Measurements from ENCODE around the gene DNAJC28.
"Not testable (repeated sequence)": the region's sequence is repeated elsewhere in the genome, so short reads cannot be mapped to it uniquely, and the experiment has no call there.

Gene DNAJC28

DNA sequence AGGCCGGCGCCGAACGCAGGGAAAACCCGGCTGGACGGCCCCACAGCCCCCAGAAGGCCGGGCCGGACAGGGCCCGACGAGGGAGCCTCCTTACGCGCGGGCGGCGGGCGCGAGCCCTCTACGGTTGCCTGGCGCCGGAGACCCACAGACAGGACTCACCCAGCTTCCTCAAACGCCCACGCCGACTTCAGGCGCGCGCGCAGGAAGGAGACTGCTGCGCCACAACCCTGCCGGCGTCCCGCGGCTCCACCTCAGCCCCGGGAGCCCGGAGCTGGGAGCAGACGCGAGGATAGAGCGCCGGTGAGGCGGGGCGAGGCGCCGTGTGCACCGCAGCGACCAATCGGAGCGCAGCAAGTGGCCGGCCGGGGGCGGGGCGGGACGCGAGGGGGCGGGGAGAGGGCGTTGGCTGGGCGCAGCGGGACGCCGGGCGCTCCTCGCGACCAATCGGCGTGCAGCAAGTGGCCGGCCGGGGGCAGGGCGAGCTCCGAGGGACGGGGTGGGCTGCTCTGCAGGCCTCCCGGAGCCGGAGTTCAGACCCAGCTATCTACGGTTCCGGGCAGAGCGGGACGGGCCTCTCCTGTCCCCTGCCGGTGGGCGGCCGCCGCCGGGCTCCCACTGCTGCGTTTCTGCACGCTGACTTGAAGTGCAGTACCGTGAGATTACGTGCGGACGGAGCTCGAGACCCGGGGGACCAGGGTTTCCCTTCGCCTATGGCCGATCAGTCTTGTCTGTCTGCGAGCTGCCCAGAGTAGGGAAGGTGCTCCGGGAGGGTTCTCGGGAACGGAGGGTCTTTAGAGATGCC, 11.6 kb downstream of the DNAJC28 start, which contains the start of gene TMEM50B:
TMEM50B (minus strand) TSS at position 296 of the 802 bp plus-strand sequence. CDS start 11,089 bp downstream, outside the sequence.
- H3K9ac ChIP-seq (ENCODE audit: low read length), result peak within 1 kb of the TSS; percentile 57
- peak within 1 kb of the TSS; percentile 89 for H3K4me3 ChIP-seq (ENCODE audit: low read length)
- H3K4me1 ChIP-seq (ENCODE audit: control insufficient read depth, insufficient read depth, low read length), result peaks cover 5% of the 10 kb centered on the region
- H3K27me3 ChIP-seq (ENCODE audit: control insufficient read depth, insufficient read depth, low read length), result no peaks in the 10 kb centered on the region
- no peaks in the 10 kb centered on the region for H3K36me3 ChIP-seq (ENCODE audit: control insufficient read depth, insufficient read depth, low read length)
- H3K27ac ChIP-seq (ENCODE audit: low read depth, low read length), result peak within 1 kb of the TSS; percentile 90

DNA sequence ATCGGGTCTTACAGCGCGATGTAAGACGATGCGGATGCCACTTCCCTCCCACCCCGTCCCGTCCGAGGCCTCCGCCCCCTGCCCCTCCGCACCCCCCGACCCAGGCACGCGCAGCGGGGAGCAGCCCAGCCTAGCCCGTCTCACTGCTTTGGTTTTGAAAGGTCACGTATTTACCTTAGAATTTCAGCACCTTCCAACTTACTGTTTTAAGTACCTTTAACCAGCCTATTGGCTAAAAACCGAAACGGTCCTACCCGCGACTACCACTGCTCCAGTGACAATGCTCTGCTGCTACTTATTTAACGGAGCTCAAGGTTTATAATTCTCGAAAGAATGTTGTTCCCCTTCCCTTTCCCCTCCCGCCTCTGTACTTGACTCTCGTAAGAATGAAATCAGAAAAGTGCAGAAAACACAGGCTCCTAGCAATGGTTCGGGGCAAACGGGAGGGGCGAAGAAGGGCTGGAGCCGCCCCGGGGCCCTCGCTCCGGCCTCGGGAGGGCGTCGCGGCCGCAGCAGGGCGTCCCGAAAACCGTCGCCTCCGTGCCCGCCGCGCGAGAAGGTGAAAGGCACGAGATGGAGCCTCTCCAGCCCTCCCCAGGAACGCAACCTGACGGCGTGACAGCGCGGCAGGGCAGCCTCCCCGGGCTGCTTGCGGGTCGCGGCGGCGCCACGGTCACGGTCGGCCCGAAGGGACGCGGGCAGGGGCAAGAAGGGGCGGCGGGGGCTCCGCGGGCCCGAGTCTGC, 12.4 kb downstream of the DNAJC28 start:
- Histone ChIP-seq H3K36me3 (ENCODE audit: control insufficient read depth, insufficient read depth, low read length) (no peaks in the 10 kb centered on the region), H3K9ac (ENCODE audit: low read length) (peak overlapping the region; percentile 57), H3K27ac (ENCODE audit: low read depth, low read length) (peak overlapping the region; percentile 90), H3K27me3 (ENCODE audit: control insufficient read depth, insufficient read depth, low read length) (no peaks in the 10 kb centered on the region), H3K4me3 (ENCODE audit: low read length) (peak overlapping the region; percentile 89), H3K4me1 (ENCODE audit: control insufficient read depth, insufficient read depth, low read length) (peaks cover 5% of the 10 kb centered on the region)

DNA sequence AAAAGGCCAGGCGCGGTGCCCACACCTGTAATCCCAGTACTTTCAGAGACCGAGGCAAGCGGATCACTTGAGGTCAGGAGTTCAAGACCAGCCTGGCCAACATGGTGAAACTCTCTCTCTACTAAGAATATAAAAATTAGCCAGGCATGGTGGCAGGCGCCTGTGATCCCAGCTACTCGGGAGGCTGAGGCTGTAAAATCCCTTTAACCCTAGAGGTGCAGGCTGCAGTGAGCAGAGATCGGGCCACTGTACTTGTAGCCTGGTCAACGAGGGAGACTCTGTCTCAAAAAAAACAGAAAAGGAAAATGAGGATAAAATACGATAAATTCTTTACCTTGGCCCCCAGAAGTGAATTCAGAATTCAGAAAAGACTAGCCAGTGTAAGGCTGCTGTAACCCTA, 13.3 kb downstream of the DNAJC28 start:
- Histone ChIP-seq H3K4me1 (ENCODE audit: control insufficient read depth, insufficient read depth, low read length) (peaks cover 5% of the 10 kb centered on the region), H3K27me3 (ENCODE audit: control insufficient read depth, insufficient read depth, low read length) (no peaks in the 10 kb centered on the region), H3K27ac (ENCODE audit: low read depth, low read length) (peak overlapping the region; percentile 90), H3K36me3 (ENCODE audit: control insufficient read depth, insufficient read depth, low read length) (no peaks in the 10 kb centered on the region), H3K9ac (ENCODE audit: low read length) (no peak overlapping the region), H3K4me3 (ENCODE audit: low read length) (peak overlapping the region; percentile 89)

DNA sequence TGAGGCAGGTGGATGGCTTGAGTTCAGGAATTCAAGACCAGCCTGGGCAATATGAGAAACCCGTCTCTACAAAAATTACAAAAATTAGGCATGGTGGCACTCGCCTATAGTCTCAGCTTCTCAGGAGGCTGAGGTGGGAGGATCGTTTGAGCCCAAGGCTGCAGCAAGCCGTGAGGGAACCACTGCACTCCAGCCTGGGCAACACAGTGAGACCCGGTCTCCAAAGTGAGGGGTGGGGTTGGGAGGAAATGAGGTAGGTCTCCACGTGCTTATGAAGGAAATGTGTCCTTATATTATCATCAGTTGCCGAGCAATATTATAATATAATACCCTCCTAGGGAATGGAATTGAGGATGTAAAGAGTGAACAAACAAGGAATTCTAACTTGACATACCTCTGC, 14.4 kb downstream of the DNAJC28 start:
- Histone ChIP-seq H3K36me3 (ENCODE audit: control insufficient read depth, insufficient read depth, low read length) (no peaks in the 10 kb centered on the region), H3K27ac (ENCODE audit: low read depth, low read length) (no peak overlapping the region), H3K9ac (ENCODE audit: low read length) (no peak overlapping the region), H3K27me3 (ENCODE audit: control insufficient read depth, insufficient read depth, low read length) (no peaks in the 10 kb centered on the region), H3K4me1 (ENCODE audit: control insufficient read depth, insufficient read depth, low read length) (peaks cover 5% of the 10 kb centered on the region), H3K4me3 (ENCODE audit: low read length) (no peak overlapping the region)

DNA sequence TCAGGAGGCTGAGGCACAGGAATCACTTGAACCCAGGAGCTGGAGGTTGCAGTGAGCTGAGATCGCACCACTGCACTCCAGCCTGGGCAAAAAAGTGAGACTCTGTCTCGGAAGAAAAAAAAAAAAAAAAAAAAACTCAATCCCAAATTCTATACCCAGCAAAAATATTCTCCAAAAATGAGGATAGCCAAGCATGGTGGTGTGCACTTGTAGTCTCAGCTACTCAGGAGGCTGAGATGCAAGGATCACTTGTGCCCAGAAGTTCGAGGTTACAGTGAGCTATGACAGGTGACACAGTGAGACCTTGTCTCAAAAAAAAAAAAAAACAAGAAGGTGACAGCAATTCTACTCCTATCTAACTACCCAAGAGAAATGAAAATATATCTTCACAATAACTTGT, 18.2 kb downstream of the DNAJC28 start:
- Histone ChIP-seq H3K36me3 (ENCODE audit: control insufficient read depth, insufficient read depth, low read length) (no peaks in the 10 kb centered on the region), H3K9ac (ENCODE audit: low read length) (no peak overlapping the region), H3K27me3 (ENCODE audit: control insufficient read depth, insufficient read depth, low read length) (no peaks in the 10 kb centered on the region), H3K4me1 (ENCODE audit: control insufficient read depth, insufficient read depth, low read length) (peaks cover 3% of the 10 kb centered on the region), H3K27ac (ENCODE audit: low read depth, low read length) (no peak overlapping the region), H3K4me3 (ENCODE audit: low read length) (no peak overlapping the region)

DNA sequence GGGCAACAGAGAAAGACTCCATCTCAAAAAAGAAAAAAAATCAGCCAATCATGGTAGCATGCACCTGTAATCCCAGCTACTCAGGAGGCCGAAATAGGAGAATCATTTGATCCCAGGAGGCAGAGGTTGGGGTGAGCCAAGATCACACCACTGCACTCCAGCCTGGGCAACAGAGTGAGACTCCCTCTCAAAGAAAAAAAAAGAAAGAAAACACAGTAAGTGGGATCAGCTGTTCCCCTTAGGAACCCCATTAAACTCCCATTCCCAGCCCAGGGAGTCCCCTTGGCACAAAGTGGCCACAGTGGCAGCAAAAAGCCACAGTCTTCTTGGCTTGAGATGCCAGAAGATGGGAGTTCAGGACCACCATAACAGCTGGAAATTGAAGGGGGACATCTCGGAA, 20.8 kb downstream of the DNAJC28 start:
- Histone ChIP-seq H3K36me3 (ENCODE audit: control insufficient read depth, insufficient read depth, low read length) (no peaks in the 10 kb centered on the region), H3K4me3 (ENCODE audit: low read length) (no peak overlapping the region), H3K27me3 (ENCODE audit: control insufficient read depth, insufficient read depth, low read length) (no peaks in the 10 kb centered on the region), H3K4me1 (ENCODE audit: control insufficient read depth, insufficient read depth, low read length) (no peaks in the 10 kb centered on the region), H3K9ac (ENCODE audit: low read length) (no peak overlapping the region), H3K27ac (ENCODE audit: low read depth, low read length) (no peak overlapping the region)

DNA sequence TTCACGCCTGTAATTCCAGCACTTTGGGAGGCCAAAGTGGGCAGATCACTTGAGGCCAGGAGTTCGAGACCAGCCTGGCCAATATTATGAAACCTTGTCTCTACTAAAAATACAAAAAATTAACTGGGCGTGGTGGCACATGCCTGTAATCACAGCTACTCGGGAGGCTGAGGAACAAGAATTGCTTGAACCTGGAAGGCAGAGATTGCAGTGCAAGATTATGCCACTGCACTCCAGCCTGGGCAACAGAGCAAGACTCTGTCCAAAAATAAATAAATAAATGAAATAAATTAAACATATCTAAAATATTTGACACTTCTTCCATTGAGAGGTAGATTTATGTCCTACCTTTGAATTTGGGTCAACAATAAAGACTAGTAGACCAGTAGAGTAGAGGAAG, 22.3 kb downstream of the DNAJC28 start:
- H3K27me3 ChIP-seq (ENCODE audit: control insufficient read depth, insufficient read depth, low read length); H3K27ac ChIP-seq (ENCODE audit: low read depth, low read length): not testable (repeated sequence)

DNA sequence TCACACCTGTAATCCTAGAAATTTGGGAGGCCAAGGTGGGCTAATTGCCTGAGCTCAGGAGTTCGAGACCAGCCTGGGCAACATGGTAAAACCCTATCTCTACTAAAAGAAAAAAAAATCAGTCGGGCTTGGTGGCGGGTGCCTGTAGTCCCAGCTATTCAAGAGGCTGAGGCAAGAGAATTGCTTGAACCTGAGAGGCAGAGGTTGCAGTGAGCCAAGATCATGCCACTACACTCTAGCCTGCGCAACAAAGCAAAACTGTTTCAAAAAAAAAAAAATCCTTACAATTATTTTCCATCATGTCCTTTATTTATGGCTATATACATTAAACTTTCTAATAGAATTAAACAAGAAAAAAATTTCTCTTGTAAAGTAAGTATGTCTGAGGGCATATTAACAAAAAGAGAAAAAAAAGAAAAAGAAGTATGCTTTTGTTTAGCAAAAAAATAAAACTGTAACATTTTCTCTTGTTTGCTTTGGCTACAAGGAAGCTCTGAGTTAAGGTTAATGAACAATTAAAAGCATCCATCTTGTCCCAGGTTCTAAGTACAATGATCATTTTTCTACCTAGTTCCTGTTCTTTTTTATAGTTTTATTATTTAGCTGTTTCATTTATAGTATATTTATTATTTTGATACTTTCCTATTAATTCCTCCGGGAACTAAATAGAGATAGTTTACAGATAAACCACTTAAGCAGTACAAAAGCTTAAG, 29.8 kb downstream of the DNAJC28 start:
- Histone ChIP-seq H3K36me3 (ENCODE audit: control insufficient read depth, insufficient read depth, low read length) (peaks cover 6% of the 10 kb centered on the region), H3K27me3 (ENCODE audit: control insufficient read depth, insufficient read depth, low read length) (no peaks in the 10 kb centered on the region), H3K4me3 (ENCODE audit: low read length) (no peak overlapping the region), H3K9ac (ENCODE audit: low read length) (no peak overlapping the region), H3K4me1 (ENCODE audit: control insufficient read depth, insufficient read depth, low read length) (no peaks in the 10 kb centered on the region), H3K27ac (ENCODE audit: low read depth, low read length) (no peak overlapping the region)

More for the DNA sequence above, 22.3 kb downstream of the DNAJC28 start:
- not testable (repeated sequence) for H3K9ac ChIP-seq (ENCODE audit: low read length); H3K4me1 ChIP-seq (ENCODE audit: control insufficient read depth, insufficient read depth, low read length); H3K36me3 ChIP-seq (ENCODE audit: control insufficient read depth, insufficient read depth, low read length); H3K4me3 ChIP-seq (ENCODE audit: low read length)

DNA sequence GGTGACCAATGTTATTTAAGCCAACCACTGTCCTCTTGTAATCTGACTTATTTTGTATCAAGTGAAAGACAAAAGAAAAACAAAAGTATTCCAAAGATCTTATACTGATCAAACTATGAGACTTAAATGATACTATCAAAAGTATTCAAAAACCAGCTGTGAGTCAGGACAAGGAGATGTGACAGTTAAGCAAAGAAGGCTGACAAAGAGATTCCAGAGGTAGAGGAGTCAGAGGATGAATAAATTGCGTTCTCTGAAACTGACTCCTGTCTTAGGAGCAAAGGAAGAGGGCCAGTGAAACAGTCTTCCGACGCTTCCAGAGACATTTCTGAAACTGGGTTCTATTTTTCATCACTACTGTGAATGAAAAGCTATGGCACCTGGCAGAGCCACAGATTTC, 32.7 kb downstream of the DNAJC28 start:
- Histone ChIP-seq H3K27me3 (ENCODE audit: control insufficient read depth, insufficient read depth, low read length) (no peaks in the 10 kb centered on the region), H3K9ac (ENCODE audit: low read length) (no peak overlapping the region), H3K4me1 (ENCODE audit: control insufficient read depth, insufficient read depth, low read length) (no peaks in the 10 kb centered on the region), H3K36me3 (ENCODE audit: control insufficient read depth, insufficient read depth, low read length) (peaks cover 6% of the 10 kb centered on the region), H3K27ac (ENCODE audit: low read depth, low read length) (no peak overlapping the region), H3K4me3 (ENCODE audit: low read length) (no peak overlapping the region)

DNA sequence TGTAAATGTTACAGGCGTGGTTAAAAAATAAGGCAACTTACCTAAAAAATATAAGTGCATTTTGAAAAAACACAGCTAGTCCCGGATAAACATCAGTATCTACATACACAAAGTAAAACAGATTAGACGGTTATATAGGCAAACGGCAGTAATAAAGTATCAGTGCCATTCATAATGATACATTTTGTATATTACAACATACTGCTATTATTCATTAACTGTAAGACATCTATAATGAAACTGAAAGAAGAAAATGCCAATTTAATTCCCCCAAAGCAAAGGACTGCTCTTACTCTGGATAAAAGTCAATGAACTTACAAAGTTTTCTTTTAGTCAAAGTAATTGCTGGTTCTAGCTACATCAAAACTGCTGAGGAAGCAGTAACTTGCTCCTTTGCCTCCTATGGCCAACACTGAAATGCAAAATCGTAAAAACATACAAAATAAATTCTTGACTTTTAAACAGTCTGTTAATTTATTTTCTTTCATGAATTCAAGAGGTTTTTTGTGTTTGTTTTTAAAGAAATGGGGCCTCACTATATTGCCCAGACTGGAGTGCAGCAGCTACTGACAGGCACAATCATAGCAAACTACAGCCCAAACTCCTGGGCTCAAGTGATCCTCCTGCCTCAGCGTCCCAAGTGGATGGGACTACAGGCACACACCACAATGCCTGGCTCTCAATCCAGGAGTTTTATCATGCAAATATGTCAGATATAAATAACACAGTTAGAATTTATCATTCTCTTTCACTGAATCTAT, 35.6 kb downstream of the DNAJC28 start:
- no peaks in the 10 kb centered on the region for H3K27me3 ChIP-seq (ENCODE audit: control insufficient read depth, insufficient read depth, low read length)
- H3K4me1 ChIP-seq (ENCODE audit: control insufficient read depth, insufficient read depth, low read length), result no peaks in the 10 kb centered on the region
- H3K9ac ChIP-seq (ENCODE audit: low read length), result no peak overlapping the region
- no peak overlapping the region for H3K4me3 ChIP-seq (ENCODE audit: low read length)
- H3K27ac ChIP-seq (ENCODE audit: low read depth, low read length), result no peak overlapping the region
- H3K36me3 ChIP-seq (ENCODE audit: control insufficient read depth, insufficient read depth, low read length), result peaks cover 3% of the 10 kb centered on the region

DNA sequence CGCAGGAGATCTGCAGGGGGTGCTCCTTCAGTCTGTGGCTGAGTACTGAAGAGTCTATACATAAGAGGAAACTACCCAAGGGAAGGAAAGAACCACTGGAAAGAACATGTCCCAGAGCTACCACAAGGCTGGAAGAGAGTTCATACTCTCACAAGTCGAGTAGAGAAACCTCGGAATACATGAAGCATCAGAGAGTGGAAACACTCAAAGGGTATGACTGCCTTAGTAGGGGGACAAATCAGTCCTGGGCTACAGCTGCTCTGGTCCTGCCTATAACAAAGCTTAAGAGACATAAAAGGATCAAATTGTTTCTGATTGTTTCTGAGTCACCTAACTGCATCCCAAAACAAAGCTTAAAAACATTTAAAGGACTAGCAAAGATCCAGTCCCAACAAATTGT, 39.2 kb downstream of the DNAJC28 start:
- H3K4me3 ChIP-seq (ENCODE audit: low read length), result no peak overlapping the region
- H3K36me3 ChIP-seq (ENCODE audit: control insufficient read depth, insufficient read depth, low read length), result no peaks in the 10 kb centered on the region
- no peaks in the 10 kb centered on the region for H3K27me3 ChIP-seq (ENCODE audit: control insufficient read depth, insufficient read depth, low read length)
- H3K27ac ChIP-seq (ENCODE audit: low read depth, low read length), result no peak overlapping the region
- H3K4me1 ChIP-seq (ENCODE audit: control insufficient read depth, insufficient read depth, low read length), result no peaks in the 10 kb centered on the region
- no peak overlapping the region for H3K9ac ChIP-seq (ENCODE audit: low read length)

DNA sequence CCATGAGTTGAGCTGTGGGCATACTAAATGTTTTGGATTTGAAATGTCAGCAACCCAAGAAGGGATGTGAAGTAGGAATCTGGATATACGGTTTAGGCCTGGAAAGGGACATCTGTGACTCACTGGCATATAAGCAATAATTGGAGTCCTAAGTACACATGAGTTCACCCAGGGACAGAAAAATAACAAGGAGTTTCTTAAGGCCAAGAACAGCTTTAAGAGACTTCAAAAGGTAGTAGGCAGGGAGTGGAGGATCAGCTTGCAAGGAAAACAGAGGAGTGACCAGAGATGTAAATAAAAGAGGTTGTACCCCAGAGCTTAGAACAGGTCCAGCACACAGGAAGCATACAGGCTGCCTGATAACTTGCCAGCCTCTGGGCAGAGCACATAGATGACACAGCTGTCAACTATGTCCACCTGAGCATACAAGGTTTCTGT, 39.9 kb downstream of the DNAJC28 start:
- Histone ChIP-seq H3K4me3 (ENCODE audit: low read length) (no peak overlapping the region), H3K9ac (ENCODE audit: low read length) (no peak overlapping the region), H3K36me3 (ENCODE audit: control insufficient read depth, insufficient read depth, low read length) (no peaks in the 10 kb centered on the region), H3K27me3 (ENCODE audit: control insufficient read depth, insufficient read depth, low read length) (no peaks in the 10 kb centered on the region), H3K4me1 (ENCODE audit: control insufficient read depth, insufficient read depth, low read length) (no peaks in the 10 kb centered on the region), H3K27ac (ENCODE audit: low read depth, low read length) (no peak overlapping the region)
